Fibroblast of lung (primary cell): ENCODE data around the gene SANBR. TPM values are rescaled to one million over a fixed set of nuclear protein-coding genes. Genes with fewer than 3 reads are reported as not detected.

ENCODE experiments used
- DNase-seq, 2 donors: peaks; one replicate each; pipeline versions ENCODE4 v3.0.0 to v3.0.0-alpha.2; 2010; ENCODE audit warnings: low read depth in 2 of 2
- H2AFZ ChIP-seq: 2 replicates; pipeline ENCODE4 v1.5.1; 2012; ENCODE audit warnings: low read length, control low read depth, inconsistent platforms
- H3K27ac ChIP-seq: 2 replicates; pipeline ENCODE4 v1.5.1; 2011; ENCODE audit warnings: low read length, control low read depth; ENCODE audit not compliant: insufficient read depth
- H3K27me3 ChIP-seq: 2 replicates; pipeline ENCODE4 v1.5.1; 2011; ENCODE audit warnings: mild to moderate bottlenecking, low read length; ENCODE audit not compliant: control insufficient read depth, insufficient read depth
- H3K36me3 ChIP-seq: 2 replicates; pipeline ENCODE4 v1.5.1; 2011; ENCODE audit warnings: low read length; ENCODE audit not compliant: control insufficient read depth, insufficient read depth
- H3K4me1 ChIP-seq: 2 replicates; pipeline ENCODE4 v1.5.1; 2011; ENCODE audit warnings: low read length; ENCODE audit not compliant: control insufficient read depth, insufficient read depth; ENCODE audit errors: extremely low read depth
- H3K4me2 ChIP-seq: 2 replicates; pipeline ENCODE4 v1.5.1; 2011; ENCODE audit warnings: low read length, control low read depth; ENCODE audit not compliant: insufficient read depth; ENCODE audit errors: extremely low read depth
- H3K4me3 ChIP-seq, 4 experiments: fragments of 200-600 bp in 1 of 4; sonication (generic) in 1 of 4; replicated peaks in 1 of 4; 2 replicates each; pipeline ENCODE4 v1.5.1; 2011 to 2016; ENCODE audit warnings: low read length in 4 of 4, low read depth in 3 of 4, mild to moderate bottlenecking in 3 of 4, control low read depth in 2 of 4, inconsistent platforms in 1 of 4, mixed read lengths in 1 of 4; ENCODE audit not compliant: insufficient read depth in 1 of 4; ENCODE audit errors: control extremely low read depth in 1 of 4
- H3K79me2 ChIP-seq: 2 replicates; pipeline ENCODE4 v1.5.1; 2012; ENCODE audit warnings: mild to moderate bottlenecking, low read length, inconsistent platforms; ENCODE audit not compliant: control insufficient read depth, insufficient read depth
- H3K9ac ChIP-seq: 2 replicates; pipeline ENCODE4 v1.5.1; 2011; ENCODE audit warnings: mild to moderate bottlenecking, low read length, control low read depth; ENCODE audit not compliant: insufficient read depth
- H3K9me3 ChIP-seq: 2 replicates; pipeline ENCODE4 v1.5.1; 2012; ENCODE audit warnings: low read depth, low read length; ENCODE audit not compliant: control insufficient read depth, insufficient read depth
- H4K20me1 ChIP-seq: 2 replicates; pipeline ENCODE4 v1.5.1; 2011; ENCODE audit warnings: low read length; ENCODE audit not compliant: control insufficient read depth, insufficient read depth; ENCODE audit errors: extremely low read depth
- CTCF ChIP-seq, 2 donors: IDR thresholded peaks in 1 of 2; conservative IDR thresholded peaks in 1 of 2; 1 replicate in 1 of 2; 2 replicates in 1 of 2; pipeline ENCODE4 v1.5.1; 2011 to 2012; ENCODE audit warnings: low read length in 2 of 2, control low read depth in 1 of 2, inconsistent platforms in 1 of 2, low read depth in 1 of 2, mild to moderate bottlenecking in 1 of 2
- EZH2 ChIP-seq: IDR thresholded peaks from 2 replicates; pipeline ENCODE4 v1.5.1; 2012; ENCODE audit warnings: low read length, control low read depth, mild to moderate bottlenecking; ENCODE audit errors: missing control alignments
- polyA plus RNA-seq, 2 donors: library from polyadenylated mRNA; depleted of rRNA in 1 of 2; stranded (reverse) in 1 of 2; unstranded in 1 of 2; fragments of >200 nt; gene quantifications; 2 replicates each; pipeline ENCODE4 v1.2.1, GENCODE V29; 2011 to 2012; ENCODE audit warnings: missing spikeins in 1 of 2
- total RNA-seq: library from RNA; depleted of rRNA; stranded (reverse); fragments of >200 nt; gene quantifications from 2 replicates; pipeline ENCODE4 v1.2.1, GENCODE V29; 2014

The SANBR gene
- total and polyA plus RNA-seq, 2 donors (not counting 1 experiment from before 2014, with no cell fraction given): 7.9 to 21.0 TPM

GRCh38 chr2:61059382-61059781 is 6.3 kb upstream of the SANBR start:
- Histone ChIP-seq H3K79me2 (no peaks in the 10 kb centered on the region), H4K20me1 (no peaks in the 10 kb centered on the region), H3K9ac (no peak overlapping the region), H3K9me3 (no peaks in the 10 kb centered on the region), H3K4me3 (no peak overlapping the region), H3K4me2 (no peak overlapping the region), H3K36me3 (no peaks in the 10 kb centered on the region), H3K4me1 (no peaks in the 10 kb centered on the region), H3K27ac (no peak overlapping the region), H3K27me3 (no peaks in the 10 kb centered on the region), H2AFZ (no peak overlapping the region)
- no peak for DNase-seq
- TF ChIP-seq CTCF (conservative IDR thresholded peaks at IDR 0.05 in 1 of 2, IDR thresholded peaks at IDR 0.05 in 1 of 2; ENCODE audit: low read depth in 1 of 2, low read length in 2 of 2): no peak
- no peak for TF ChIP-seq EZH2

GRCh38 chr2:61074100-61074499 is 8.4 kb downstream of the SANBR start:
- H3K27me3 ChIP-seq: no peaks in the 10 kb centered on the region
- H3K4me3 ChIP-seq: no peak overlapping the region
- DNase-seq: no peak
- H3K27ac ChIP-seq: no peak overlapping the region
- TF ChIP-seq EZH2 (no peak), CTCF (conservative IDR thresholded peaks at IDR 0.05 in 1 of 2, IDR thresholded peaks at IDR 0.05 in 1 of 2; ENCODE audit: low read depth in 1 of 2, low read length in 2 of 2) (no peak)
- H3K4me2 ChIP-seq: no peak overlapping the region
- no peak overlapping the region for H2AFZ ChIP-seq
- H3K79me2 ChIP-seq: no peaks in the 10 kb centered on the region
- H3K4me1 ChIP-seq: no peaks in the 10 kb centered on the region
- no peak overlapping the region for H3K9ac ChIP-seq
- H3K36me3 ChIP-seq: peaks cover 4% of the 10 kb centered on the region
- H3K9me3 ChIP-seq: no peaks in the 10 kb centered on the region
- H4K20me1 ChIP-seq: no peaks in the 10 kb centered on the region

DNA sequence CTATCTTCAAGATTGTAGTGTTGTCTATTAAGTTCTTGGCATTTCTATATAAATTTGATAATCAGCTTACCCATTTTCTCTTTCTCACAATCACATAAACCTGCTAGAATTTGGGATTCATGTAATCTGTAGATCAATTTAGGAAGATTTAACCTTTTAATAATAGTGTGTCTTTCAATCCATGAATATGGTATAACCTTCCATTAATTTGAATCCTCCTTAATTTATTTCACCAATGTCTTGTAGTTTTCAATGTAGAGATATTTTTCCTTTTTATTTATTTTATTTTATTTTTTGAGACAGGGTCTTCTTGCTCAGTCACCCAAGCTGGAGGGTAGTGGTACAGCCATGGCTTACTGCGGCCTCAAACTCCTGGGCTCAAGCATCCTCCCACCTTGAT is 20.2 kb downstream of the SANBR start:
- Histone ChIP-seq H3K27ac (no peak overlapping the region), H3K79me2 (no peaks in the 10 kb centered on the region), H4K20me1 (no peaks in the 10 kb centered on the region), H3K4me1 (no peaks in the 10 kb centered on the region), H2AFZ (no peak overlapping the region), H3K4me2 (no peak overlapping the region), H3K9ac (no peak overlapping the region), H3K27me3 (no peaks in the 10 kb centered on the region), H3K36me3 (peaks cover 5% of the 10 kb centered on the region), H3K4me3 (no peak overlapping the region), H3K9me3 (no peaks in the 10 kb centered on the region)
- TF ChIP-seq CTCF (conservative IDR thresholded peaks at IDR 0.05 in 1 of 2, IDR thresholded peaks at IDR 0.05 in 1 of 2; ENCODE audit: low read depth in 1 of 2, low read length in 2 of 2) (no peak), EZH2 (no peak)
- no peak for DNase-seq
